ENCODE results near the gene BRME1. TPM values are rescaled to one million over a fixed set of nuclear protein-coding genes. Genes with fewer than 3 reads are reported as not detected.

BRME1 gene
- total RNA-seq, 1 donor from 2014 or later = 9.2 TPM

DNA sequence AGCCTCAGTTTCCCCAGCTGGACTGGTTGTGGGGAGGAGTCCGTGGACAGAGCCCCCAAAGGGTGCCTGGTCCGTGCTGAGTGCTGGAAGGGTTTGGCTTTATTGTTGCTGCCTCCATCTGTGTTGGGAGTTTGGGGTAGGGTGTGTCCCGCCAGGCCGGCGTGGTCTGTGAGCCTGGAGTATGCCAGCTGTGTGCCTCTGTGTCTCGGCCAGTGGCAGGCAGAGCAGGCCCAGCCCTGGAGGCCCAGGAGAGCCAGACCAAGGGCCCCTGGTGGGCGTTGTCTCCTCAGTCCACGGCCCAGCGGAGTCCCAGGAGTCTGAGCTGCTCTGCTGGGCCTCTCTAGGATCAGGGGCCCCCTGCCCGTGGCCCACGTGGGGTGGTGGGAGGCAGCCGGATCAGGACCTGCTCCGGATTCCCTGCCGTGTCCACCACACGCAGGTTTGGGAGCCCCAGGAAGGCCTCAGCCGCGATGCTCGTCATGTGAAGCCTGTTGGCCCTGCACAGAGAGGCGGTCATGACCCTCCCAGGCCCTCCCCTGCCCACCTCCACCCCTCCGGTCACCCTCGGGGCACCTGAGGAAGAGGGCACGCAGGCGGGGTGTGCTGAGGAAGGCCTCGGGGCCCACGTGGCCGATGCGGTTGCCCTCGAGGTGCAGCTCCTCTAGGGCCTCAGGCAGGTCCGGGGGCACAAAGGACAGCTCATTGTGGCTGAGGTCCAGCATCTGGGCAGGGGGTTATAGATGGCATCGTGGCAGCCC lies 25.7 kb upstream of the BRME1 start:
- DNase-seq (ENCODE audit: extremely low spot score, unreplicated experiment) = no peak
- H3K36me3 Mint-ChIP-seq = no peaks in the 10 kb centered on the region
- H3K4me1 Mint-ChIP-seq (ENCODE audit: unreplicated experiment) = peaks cover 8% of the 10 kb centered on the region
- TF ChIP-seq, protein P1, sequence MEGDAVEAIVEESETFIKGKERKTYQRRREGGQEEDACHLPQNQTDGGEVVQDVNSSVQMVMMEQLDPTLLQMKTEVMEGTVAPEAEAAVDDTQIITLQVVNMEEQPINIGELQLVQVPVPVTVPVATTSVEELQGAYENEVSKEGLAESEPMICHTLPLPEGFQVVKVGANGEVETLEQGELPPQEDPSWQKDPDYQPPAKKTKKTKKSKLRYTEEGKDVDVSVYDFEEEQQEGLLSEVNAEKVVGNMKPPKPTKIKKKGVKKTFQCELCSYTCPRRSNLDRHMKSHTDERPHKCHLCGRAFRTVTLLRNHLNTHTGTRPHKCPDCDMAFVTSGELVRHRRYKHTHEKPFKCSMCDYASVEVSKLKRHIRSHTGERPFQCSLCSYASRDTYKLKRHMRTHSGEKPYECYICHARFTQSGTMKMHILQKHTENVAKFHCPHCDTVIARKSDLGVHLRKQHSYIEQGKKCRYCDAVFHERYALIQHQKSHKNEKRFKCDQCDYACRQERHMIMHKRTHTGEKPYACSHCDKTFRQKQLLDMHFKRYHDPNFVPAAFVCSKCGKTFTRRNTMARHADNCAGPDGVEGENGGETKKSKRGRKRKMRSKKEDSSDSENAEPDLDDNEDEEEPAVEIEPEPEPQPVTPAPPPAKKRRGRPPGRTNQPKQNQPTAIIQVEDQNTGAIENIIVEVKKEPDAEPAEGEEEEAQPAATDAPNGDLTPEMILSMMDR (conservative IDR thresholded peaks at IDR 0.05) = no peak
- H3K27ac Mint-ChIP-seq = no peak overlapping the region
- H3K4me3 Mint-ChIP-seq = no peak overlapping the region
- no peaks in the 10 kb centered on the region for H3K9me3 Mint-ChIP-seq
- peaks cover 11% of the 10 kb centered on the region for H3K27me3 Mint-ChIP-seq

DNA sequence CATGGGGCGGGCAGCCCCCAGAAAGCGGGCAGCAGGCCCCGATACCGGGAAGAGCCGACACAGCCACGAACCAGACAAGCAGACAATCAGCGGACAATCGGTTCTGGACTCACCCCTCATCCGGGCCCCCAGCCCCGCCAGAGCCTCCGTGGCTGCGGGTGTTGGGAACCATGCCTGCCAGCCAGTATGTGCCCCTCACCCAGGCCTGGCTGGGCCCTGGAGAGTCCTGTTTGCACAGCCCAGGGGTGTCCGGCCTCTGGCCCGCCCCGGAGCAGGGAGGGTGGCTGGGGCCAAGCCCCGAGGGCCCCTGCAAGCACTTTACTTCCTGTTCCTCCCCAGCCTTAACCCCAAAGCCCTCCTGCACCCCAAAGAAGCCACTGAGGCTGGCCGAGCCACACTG lies 24.5 kb upstream of the BRME1 start:
- H3K4me1 Mint-ChIP-seq (ENCODE audit: unreplicated experiment) = peaks cover 8% of the 10 kb centered on the region
- TF ChIP-seq, protein P1 (conservative IDR thresholded peaks at IDR 0.05) = no peak
- peaks cover 11% of the 10 kb centered on the region for H3K27me3 Mint-ChIP-seq
- no peaks in the 10 kb centered on the region for H3K36me3 Mint-ChIP-seq
- no peak overlapping the region for H3K27ac Mint-ChIP-seq
- no peak for DNase-seq (ENCODE audit: extremely low spot score, unreplicated experiment)
- H3K9me3 Mint-ChIP-seq = no peaks in the 10 kb centered on the region
- H3K4me3 Mint-ChIP-seq = no peak overlapping the region

DNA sequence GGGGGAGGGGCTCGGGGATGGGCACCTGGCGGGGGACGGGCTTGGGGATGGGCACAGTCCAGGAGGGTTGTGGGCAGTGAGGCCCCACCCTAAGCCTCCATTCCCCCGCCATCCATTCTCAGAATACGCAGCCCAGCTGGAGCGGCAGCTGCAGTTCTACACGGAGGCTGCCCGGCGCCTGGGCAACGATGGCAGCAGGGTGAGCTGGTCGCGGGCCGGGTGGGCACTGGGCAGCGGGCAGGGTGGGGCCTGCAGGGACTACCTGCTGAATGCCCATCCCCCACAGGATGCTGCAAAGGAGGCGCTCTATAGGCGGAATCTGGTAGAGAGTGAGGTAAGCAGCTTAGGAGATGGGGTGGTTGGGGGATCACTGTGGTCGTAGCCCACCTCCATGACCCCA lies 24.0 kb upstream of the BRME1 start:
- Mint-ChIP-seq H3K4me3 (no peak overlapping the region), H3K9me3 (no peaks in the 10 kb centered on the region), H3K36me3 (peaks cover 4% of the 10 kb centered on the region), H3K27me3 (peaks cover 11% of the 10 kb centered on the region), H3K27ac (no peak overlapping the region), H3K4me1 (ENCODE audit: unreplicated experiment) (peaks cover 8% of the 10 kb centered on the region)
- TF ChIP-seq, protein P1 (conservative IDR thresholded peaks at IDR 0.05) = no peak
- DNase-seq (ENCODE audit: extremely low spot score, unreplicated experiment) = no peak

DNA sequence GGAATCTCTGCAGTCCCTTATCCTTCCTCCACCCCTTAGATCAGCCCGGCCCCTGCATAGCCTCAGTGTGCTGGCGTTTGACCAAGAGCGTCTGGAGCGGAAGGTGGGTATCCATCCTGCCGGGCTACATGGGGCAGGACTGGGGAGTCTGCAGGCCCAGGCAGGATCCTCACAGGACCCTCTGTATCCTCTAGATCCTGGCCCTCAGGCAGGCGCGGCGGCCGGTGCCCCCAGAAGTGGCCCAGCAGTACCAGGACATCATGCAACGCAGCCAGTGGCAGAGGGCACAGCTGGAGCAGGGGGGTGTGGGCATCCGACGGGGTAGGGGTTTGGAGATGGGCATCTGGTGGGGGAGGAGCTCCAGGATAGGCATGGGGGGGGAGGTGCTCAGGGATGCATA lies 23.4 kb upstream of the BRME1 start:
- Mint-ChIP-seq H3K27ac (no peak overlapping the region), H3K9me3 (no peaks in the 10 kb centered on the region), H3K4me1 (ENCODE audit: unreplicated experiment) (peaks cover 8% of the 10 kb centered on the region), H3K4me3 (no peak overlapping the region), H3K36me3 (peaks cover 7% of the 10 kb centered on the region), H3K27me3 (peaks cover 9% of the 10 kb centered on the region)
- TF ChIP-seq, protein P1 (conservative IDR thresholded peaks at IDR 0.05) = no peak
- DNase-seq (ENCODE audit: extremely low spot score, unreplicated experiment) = no peak

DNA sequence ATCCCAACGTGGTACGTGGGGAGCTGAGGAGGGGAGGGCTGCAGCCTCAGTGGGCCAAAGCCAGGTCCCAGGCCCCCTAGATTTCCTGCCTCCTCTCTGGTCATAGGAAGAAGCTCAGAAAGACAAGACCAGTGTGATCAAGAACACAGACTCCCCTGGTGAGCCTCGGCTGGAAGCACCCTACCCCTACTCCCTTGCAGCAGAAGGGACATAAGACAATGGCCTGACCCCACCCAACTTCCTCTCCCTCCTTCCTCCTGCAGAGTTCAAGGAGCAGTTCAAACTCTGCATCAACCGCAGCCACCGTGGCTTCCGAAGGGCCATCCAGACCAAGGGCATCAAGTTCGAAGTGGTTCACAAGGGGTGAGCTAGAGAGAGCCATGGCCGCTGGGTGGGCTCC lies 20.8 kb upstream of the BRME1 start:
- no peak overlapping the region for H3K4me3 Mint-ChIP-seq
- H3K27me3 Mint-ChIP-seq = no peaks in the 10 kb centered on the region

More for the DNA sequence above, 20.8 kb upstream of the BRME1 start:
- Mint-ChIP-seq H3K4me1 (ENCODE audit: unreplicated experiment) (no peaks in the 10 kb centered on the region), H3K9me3 (no peaks in the 10 kb centered on the region), H3K27ac (no peak overlapping the region), H3K36me3 (peaks cover 16% of the 10 kb centered on the region)
- TF ChIP-seq, protein P1 (conservative IDR thresholded peaks at IDR 0.05) = no peak
- no peak for DNase-seq (ENCODE audit: extremely low spot score, unreplicated experiment)
